A673 (cell line): ENCODE data around the gene REC114. TPM values are rescaled to one million over a fixed set of nuclear protein-coding genes. Genes with fewer than 3 reads are reported as not detected.

ENCODE experiments used
- BruUV-seq: library from RNA; stranded (reverse); fragments of 400-500 nt; replicated peaks from 2 replicates; lab custom pipeline; 2021; lab: Mats Ljungman, UMichigan
- CTCF ChIA-PET: fragments of 300-600 bp; sonication (Branson Sonifier 250); formaldehyde crosslinking; loops from one replicate; lab custom pipeline; 2022; ENCODE audit warnings: antibody characterized with exemption; lab: Charles Lee
- POLR2A ChIA-PET: fragments of 300-600 bp; sonication (Branson Sonifier 250); formaldehyde crosslinking; loops from one replicate; lab custom pipeline; 2022; ENCODE audit warnings: antibody characterized with exemption; ENCODE audit not compliant: low non-redundant PET; lab: Charles Lee
- DNase-seq: peaks from one replicate; pipeline ENCODE4 v3.0.0-alpha.2; 2015; ENCODE audit warnings: low spot score
- H3K27ac ChIP-seq: fragments of 200-600 bp; sonication (generic); 2 replicates; pipeline ENCODE4 v1.5.1; 2016; ENCODE audit warnings: mixed run types, low read depth, mild to moderate bottlenecking, mixed read lengths, antibody characterized with exemption, low read length; ENCODE audit not compliant: poor library complexity, severe bottlenecking
- H3K27me3 ChIP-seq: fragments of 200-600 bp; sonication (generic); replicated peaks from 2 replicates; pipeline ENCODE4 v1.6.1; 2017; ENCODE audit warnings: mixed run types, low read depth, mild to moderate bottlenecking, mixed read lengths, antibody characterized with exemption, low read length; ENCODE audit not compliant: insufficient read depth, poor library complexity
- H3K36me3 ChIP-seq: fragments of 200-600 bp; sonication (generic); 2 replicates; pipeline ENCODE4 v1.6.1; 2016; ENCODE audit warnings: mixed run types, mild to moderate bottlenecking, mixed read lengths, antibody characterized with exemption, low read length; ENCODE audit not compliant: insufficient read depth, poor library complexity, severe bottlenecking
- H3K4me1 ChIP-seq: fragments of 200-600 bp; sonication (generic); 2 replicates; pipeline ENCODE4 v1.6.1; 2017; ENCODE audit warnings: mixed run types, mild to moderate bottlenecking, mixed read lengths, antibody characterized with exemption, low read length; ENCODE audit not compliant: insufficient read depth, poor library complexity, severe bottlenecking
- H3K4me3 ChIP-seq: fragments of 200-600 bp; sonication (generic); 2 replicates; pipeline ENCODE4 v1.5.1; 2016; ENCODE audit warnings: low read depth, mixed run types, mild to moderate bottlenecking, mixed read lengths, low read length; ENCODE audit not compliant: poor library complexity, severe bottlenecking
- H3K9me3 ChIP-seq: fragments of 200-600 bp; sonication (generic); 2 replicates; pipeline ENCODE4 v1.6.1; 2016; ENCODE audit warnings: mixed run types, low read depth, mild to moderate bottlenecking, mixed read lengths, antibody characterized with exemption, low read length; ENCODE audit not compliant: poor library complexity, severe bottlenecking
- EZH2 ChIP-seq: fragments of 200-600 bp; sonication (generic); IDR thresholded peaks from 2 replicates; pipeline ENCODE4 v1.6.1; 2017; ENCODE audit warnings: borderline replicate concordance, low read depth, mild to moderate bottlenecking, mixed read lengths, antibody characterized with exemption, low read length; ENCODE audit not compliant: poor library complexity, severe bottlenecking
- intact Hi-C: fragments of 100-400 bp; cut with micrococcal nuclease; formaldehyde crosslinking; loops from one replicate; pipeline ENCODE4 v1.10.0; 2022; ENCODE audit not compliant: unreplicated experiment
- total RNA-seq: library from RNA; stranded (reverse); gene quantifications from 2 replicates; pipeline ENCODE4 v1.2.3, GENCODE V29; 2021
- TF ChIP-seq, protein P1 (sequence below): fragments of 300-800, 200-600 bp; sonication (generic); conservative IDR thresholded peaks from 2 replicates; pipeline ENCODE4 v1.5.1; 2017; ENCODE audit warnings: low read depth, mild to moderate bottlenecking, antibody characterized with exemption, low read length, moderate library complexity, mixed read lengths

REC114 gene
- total RNA-seq, 1 experiment from 2014 or later, result not detected

GRCh38 chr15:73517566-73517965 is 74.6 kb downstream of the REC114 start:
- ChIA-PET POLR2A (no interaction called here), CTCF (no interaction called here)
- Histone ChIP-seq H3K27me3 (peaks cover 22% of the 10 kb centered on the region), H3K9me3 (no peaks in the 10 kb centered on the region), H3K4me1 (no peaks in the 10 kb centered on the region), H3K27ac (no peak overlapping the region), H3K36me3 (no peaks in the 10 kb centered on the region), H3K4me3 (no peak overlapping the region)
- no TSS peak for BruUV-seq
- DNase-seq, result no peak
- intact Hi-C loops, result no loop called here
- no peak for TF ChIP-seq EZH2
- TF ChIP-seq, protein P1, sequence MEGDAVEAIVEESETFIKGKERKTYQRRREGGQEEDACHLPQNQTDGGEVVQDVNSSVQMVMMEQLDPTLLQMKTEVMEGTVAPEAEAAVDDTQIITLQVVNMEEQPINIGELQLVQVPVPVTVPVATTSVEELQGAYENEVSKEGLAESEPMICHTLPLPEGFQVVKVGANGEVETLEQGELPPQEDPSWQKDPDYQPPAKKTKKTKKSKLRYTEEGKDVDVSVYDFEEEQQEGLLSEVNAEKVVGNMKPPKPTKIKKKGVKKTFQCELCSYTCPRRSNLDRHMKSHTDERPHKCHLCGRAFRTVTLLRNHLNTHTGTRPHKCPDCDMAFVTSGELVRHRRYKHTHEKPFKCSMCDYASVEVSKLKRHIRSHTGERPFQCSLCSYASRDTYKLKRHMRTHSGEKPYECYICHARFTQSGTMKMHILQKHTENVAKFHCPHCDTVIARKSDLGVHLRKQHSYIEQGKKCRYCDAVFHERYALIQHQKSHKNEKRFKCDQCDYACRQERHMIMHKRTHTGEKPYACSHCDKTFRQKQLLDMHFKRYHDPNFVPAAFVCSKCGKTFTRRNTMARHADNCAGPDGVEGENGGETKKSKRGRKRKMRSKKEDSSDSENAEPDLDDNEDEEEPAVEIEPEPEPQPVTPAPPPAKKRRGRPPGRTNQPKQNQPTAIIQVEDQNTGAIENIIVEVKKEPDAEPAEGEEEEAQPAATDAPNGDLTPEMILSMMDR, result no peak

- DNase-seq, result no peak
- BruUV-seq, result no TSS peak
- no peaks in the 10 kb centered on the region for H3K36me3 ChIP-seq
- intact Hi-C loops, result no loop called here
- ChIA-PET POLR2A (no interaction called here), CTCF (no interaction called here)
- no peak overlapping the region for H3K27ac ChIP-seq
- H3K9me3 ChIP-seq, result no peaks in the 10 kb centered on the region
- no peak overlapping the region for H3K4me3 ChIP-seq
- TF ChIP-seq, protein P1, result no peak
- TF ChIP-seq EZH2, result no peak
- H3K4me1 ChIP-seq, result no peaks in the 10 kb centered on the region
- peaks cover 25% of the 10 kb centered on the region for H3K27me3 ChIP-seq
Observed at GRCh38 chr15:73518180-73518862, 75.4 kb downstream of the REC114 start.

- H3K36me3 ChIP-seq, result no peaks in the 10 kb centered on the region
- ChIA-PET POLR2A (no interaction called here), CTCF (no interaction called here)
- TF ChIP-seq EZH2, result no peak
- TF ChIP-seq, protein P1, result no peak
- no TSS peak for BruUV-seq
- H3K27me3 ChIP-seq, result peaks cover 30% of the 10 kb centered on the region
- H3K27ac ChIP-seq, result no peak overlapping the region
- DNase-seq, result no peak
- intact Hi-C loops, result no loop called here
- no peaks in the 10 kb centered on the region for H3K4me1 ChIP-seq
- no peak overlapping the region for H3K4me3 ChIP-seq
- no peaks in the 10 kb centered on the region for H3K9me3 ChIP-seq
Observed at GRCh38 chr15:73518876-73519733, 76.1 kb downstream of the REC114 start.
